GM12878 (cell line): ENCODE measurements around the gene HCCS.

Experiments
- CBX3 ChIP-seq: fragments of 200-600 bp; sonication (generic); IDR thresholded peaks from 2 replicates; pipeline ENCODE4 v1.6.1; 2016; ENCODE audit warnings: low read depth, borderline replicate concordance
- TAF1 ChIP-seq: IDR thresholded peaks from 2 replicates; pipeline ENCODE4 v1.6.1; 2011; ENCODE audit warnings: mild to moderate bottlenecking, low read depth, low read length, borderline replicate concordance
- ZNF622 ChIP-seq: fragments of 450-650 bp; IDR thresholded peaks from 2 replicates; pipeline ENCODE4 v1.6.1; 2017; ENCODE audit warnings: mild to moderate bottlenecking, inconsistent platforms
- TF ChIP-seq, protein P1 (sequence below), 3 experiments: IDR thresholded peaks in 2 of 3; conservative IDR thresholded peaks in 1 of 3; 2 replicates each; pipeline ENCODE4 v1.5.1; 2011; ENCODE audit warnings: low read depth in 3 of 3, low read length in 3 of 3, mild to moderate bottlenecking in 3 of 3, control low read depth in 2 of 3, moderate library complexity in 2 of 3, inconsistent platforms in 1 of 3, mixed read lengths in 1 of 3; ENCODE audit not compliant: control insufficient read depth in 2 of 3, insufficient read depth in 1 of 3; ENCODE audit errors: extremely low read depth in 1 of 3

DNA sequence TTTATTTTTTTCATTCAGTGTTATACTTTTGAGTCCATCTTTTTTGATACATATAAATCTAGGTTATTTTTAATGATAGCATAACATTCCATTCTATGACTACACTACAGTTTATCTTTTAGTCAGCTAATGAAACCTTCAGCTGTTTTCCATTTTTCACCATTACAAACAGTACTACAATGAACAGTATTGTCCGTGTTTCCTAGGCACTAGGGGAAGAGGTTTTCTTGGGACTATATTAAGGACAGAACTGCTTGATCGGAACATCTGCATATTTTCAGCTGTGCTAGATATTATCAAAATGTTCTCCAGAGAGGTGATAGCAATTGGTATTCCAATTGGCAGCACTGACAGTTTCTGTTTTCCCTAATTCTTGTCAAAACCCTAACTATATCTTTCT is 44.3 kb upstream of the HCCS start:
- TF ChIP-seq TAF1 = no peak
- no peak for TF ChIP-seq ZNF622
- no peak for TF ChIP-seq CBX3
- TF ChIP-seq, protein P1, sequence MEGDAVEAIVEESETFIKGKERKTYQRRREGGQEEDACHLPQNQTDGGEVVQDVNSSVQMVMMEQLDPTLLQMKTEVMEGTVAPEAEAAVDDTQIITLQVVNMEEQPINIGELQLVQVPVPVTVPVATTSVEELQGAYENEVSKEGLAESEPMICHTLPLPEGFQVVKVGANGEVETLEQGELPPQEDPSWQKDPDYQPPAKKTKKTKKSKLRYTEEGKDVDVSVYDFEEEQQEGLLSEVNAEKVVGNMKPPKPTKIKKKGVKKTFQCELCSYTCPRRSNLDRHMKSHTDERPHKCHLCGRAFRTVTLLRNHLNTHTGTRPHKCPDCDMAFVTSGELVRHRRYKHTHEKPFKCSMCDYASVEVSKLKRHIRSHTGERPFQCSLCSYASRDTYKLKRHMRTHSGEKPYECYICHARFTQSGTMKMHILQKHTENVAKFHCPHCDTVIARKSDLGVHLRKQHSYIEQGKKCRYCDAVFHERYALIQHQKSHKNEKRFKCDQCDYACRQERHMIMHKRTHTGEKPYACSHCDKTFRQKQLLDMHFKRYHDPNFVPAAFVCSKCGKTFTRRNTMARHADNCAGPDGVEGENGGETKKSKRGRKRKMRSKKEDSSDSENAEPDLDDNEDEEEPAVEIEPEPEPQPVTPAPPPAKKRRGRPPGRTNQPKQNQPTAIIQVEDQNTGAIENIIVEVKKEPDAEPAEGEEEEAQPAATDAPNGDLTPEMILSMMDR (IDR thresholded peaks at IDR 0.05 in 2 of 3, conservative IDR thresholded peaks at IDR 0.05 in 1 of 3; ENCODE audit: control insufficient read depth in 2 of 3, extremely low read depth in 1 of 3, insufficient read depth in 1 of 3, low read depth in 3 of 3, low read length in 3 of 3) = no peak
